ENCODE results near the gene ARGFX. TPM values are rescaled to one million over a fixed set of nuclear protein-coding genes. Genes with fewer than 3 reads are reported as not detected.
A peak's percentile ranks its signal among the peaks of the same experiment; 100 is the strongest.

Gene ARGFX
- total RNA-seq = not detected

- ATAC-seq = no peak
- Mint-ChIP-seq H3K27me3 (ENCODE audit: low read depth) (no peaks in the 10 kb centered on the region), H3K9me3 (ENCODE audit: insufficient read depth) (no peaks in the 10 kb centered on the region), H3K4me3 (no peak within 1 kb of the TSS), H3K27ac (no peak within 1 kb of the TSS), H3K36me3 (ENCODE audit: low read depth) (no peaks in the 10 kb centered on the region), H3K4me1 (ENCODE audit: low read depth) (no peaks in the 10 kb centered on the region)
- ChIA-PET CTCF (no interaction called here), POLR2A (no interaction called here)
- DNase-seq = no peak
Observed at GRCh38 chr3:121567649-121568048, at the start of gene ARGFX. TSS of gene ARGFX (plus strand) at chr3:121567949. CDS start at chr3:121570714, 2,765 bp downstream.

DNA sequence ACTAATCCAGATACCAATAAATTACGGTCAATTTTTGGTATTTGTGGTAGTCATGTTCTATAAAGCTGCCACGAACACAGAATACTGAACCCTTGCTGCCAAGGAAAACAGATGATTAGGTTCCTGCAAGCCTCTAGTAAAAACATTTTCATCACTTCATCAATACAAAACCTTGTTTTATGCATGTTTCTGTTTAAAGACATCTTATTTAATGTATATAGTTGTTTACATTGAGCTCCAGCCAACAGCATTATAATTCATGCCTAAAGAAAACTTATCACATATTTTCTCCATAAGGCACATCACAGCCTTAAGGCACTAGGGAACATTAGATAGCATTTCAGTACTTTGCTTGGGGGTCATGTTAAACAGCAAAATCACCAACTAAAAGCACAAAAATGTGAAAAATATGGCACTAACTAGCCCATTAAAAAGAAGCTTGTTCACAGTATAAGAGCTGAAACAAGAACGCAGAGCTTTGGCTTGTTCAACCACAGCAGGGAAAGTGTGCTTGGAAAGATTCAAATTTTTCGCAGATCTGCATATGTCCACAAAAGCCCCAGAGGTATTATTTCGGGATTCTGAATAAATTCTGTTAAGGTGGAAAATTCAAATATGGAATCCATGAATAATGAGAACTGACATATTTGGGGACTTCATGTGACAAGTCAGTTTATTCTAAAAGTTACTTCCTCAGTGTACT lies 49.6 kb upstream of the ARGFX start:
- POLR2A ChIA-PET = no interaction called here
- H3K4me3 Mint-ChIP-seq = no peak overlapping the region
- H3K4me1 Mint-ChIP-seq (ENCODE audit: low read depth) = no peaks in the 10 kb centered on the region
- no peak for ATAC-seq
- CTCF ChIA-PET = no interaction called here
- no peak overlapping the region for H3K27ac Mint-ChIP-seq
- no peak for DNase-seq
- peaks cover 75% of the 10 kb centered on the region for H3K36me3 Mint-ChIP-seq (ENCODE audit: low read depth)
- H3K27me3 Mint-ChIP-seq (ENCODE audit: low read depth) = no peaks in the 10 kb centered on the region
- peaks cover 10% of the 10 kb centered on the region for H3K9me3 Mint-ChIP-seq (ENCODE audit: insufficient read depth)

- POLR2A ChIA-PET = no interaction called here
- Mint-ChIP-seq H3K36me3 (ENCODE audit: low read depth) (peaks cover 73% of the 10 kb centered on the region), H3K4me3 (no peak overlapping the region), H3K27me3 (ENCODE audit: low read depth) (no peaks in the 10 kb centered on the region), H3K9me3 (ENCODE audit: insufficient read depth) (peaks cover 10% of the 10 kb centered on the region), H3K4me1 (ENCODE audit: low read depth) (no peaks in the 10 kb centered on the region), H3K27ac (no peak overlapping the region)
- DNase-seq = no peak
- CTCF ChIA-PET = no interaction called here
- ATAC-seq = no peak
Observed at GRCh38 chr3:121520510-121520909, 47.2 kb upstream of the ARGFX start.

GRCh38 chr3:121529308-121529707 lies 38.4 kb upstream of the ARGFX start:
- DNase-seq = no peak
- no peaks in the 10 kb centered on the region for H3K27me3 Mint-ChIP-seq (ENCODE audit: low read depth)
- no peaks in the 10 kb centered on the region for H3K9me3 Mint-ChIP-seq (ENCODE audit: insufficient read depth)
- peaks cover 66% of the 10 kb centered on the region for H3K36me3 Mint-ChIP-seq (ENCODE audit: low read depth)
- no peaks in the 10 kb centered on the region for H3K4me1 Mint-ChIP-seq (ENCODE audit: low read depth)
- H3K4me3 Mint-ChIP-seq = no peak overlapping the region
- ChIA-PET CTCF (interaction anchor here (0.7 to 2.0 kb wide), 2 partner anchors 13 to 180 kb away, joined by 3 to 6 read pairs; no protein-coding TSS in a partner anchor), POLR2A (no interaction called here)
- no peak for ATAC-seq
- H3K27ac Mint-ChIP-seq = no peak overlapping the region

DNA sequence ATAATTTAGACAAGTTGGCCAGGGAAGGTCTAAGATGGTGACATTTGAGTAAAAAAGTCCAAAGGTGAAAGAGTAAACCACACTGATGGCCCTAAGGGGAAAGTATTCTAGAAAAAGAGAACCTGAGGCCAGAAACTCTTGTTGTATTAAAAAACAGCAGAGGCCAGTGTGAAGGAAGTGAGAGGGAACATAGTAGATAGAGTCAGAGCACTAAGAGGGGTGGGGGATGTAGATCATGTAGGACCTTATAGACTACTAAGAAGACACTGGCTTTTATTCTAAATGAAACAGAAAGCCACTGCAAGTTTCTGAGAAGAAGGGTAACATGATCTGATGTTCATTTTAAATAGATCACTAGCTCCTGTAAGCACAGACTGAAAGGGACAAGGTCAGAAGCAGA lies 36.5 kb upstream of the ARGFX start:
- Mint-ChIP-seq H3K4me3 (no peak overlapping the region), H3K4me1 (ENCODE audit: low read depth) (no peaks in the 10 kb centered on the region), H3K36me3 (ENCODE audit: low read depth) (peaks cover 64% of the 10 kb centered on the region), H3K9me3 (ENCODE audit: insufficient read depth) (no peaks in the 10 kb centered on the region), H3K27me3 (ENCODE audit: low read depth) (no peaks in the 10 kb centered on the region), H3K27ac (no peak overlapping the region)
- ATAC-seq = no peak
- CTCF ChIA-PET = no interaction called here
- POLR2A ChIA-PET = no interaction called here
- no peak for DNase-seq

- H3K27ac Mint-ChIP-seq = no peak overlapping the region
- H3K4me1 Mint-ChIP-seq (ENCODE audit: low read depth) = peaks cover 29% of the 10 kb centered on the region
Observed at GRCh38 chr3:121542924-121543323, 24.8 kb upstream of the ARGFX start.

DNA sequence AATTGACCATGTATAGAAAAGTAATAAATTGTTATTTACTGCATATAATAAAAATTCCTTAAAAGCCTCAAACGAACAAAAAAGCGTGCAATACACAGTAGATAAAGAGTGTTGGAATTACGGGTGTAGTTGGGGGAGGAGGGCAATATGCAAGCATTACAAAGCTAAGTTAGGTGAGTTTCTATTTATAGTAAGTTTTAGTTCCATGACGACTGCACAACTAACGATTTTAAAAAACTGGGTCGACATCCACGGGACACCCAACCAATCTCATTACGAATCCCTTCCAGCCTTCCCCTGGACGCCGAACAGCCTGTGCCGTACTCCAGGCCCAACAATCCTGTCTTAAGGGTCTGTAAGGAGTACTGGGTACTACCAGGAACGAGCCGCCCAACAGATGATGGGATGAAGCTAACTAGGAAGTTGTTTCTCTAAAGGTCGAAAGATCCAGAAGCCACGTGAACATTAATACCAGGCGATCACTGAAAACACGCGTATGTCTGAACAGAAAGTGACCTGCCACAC lies 22.6 kb upstream of the ARGFX start:
- ChIA-PET POLR2A (interaction anchor here (0.9 to 2.6 kb wide), 7 partner anchors 116 to 871 kb away, joined by 3 to 10 read pairs (median 5); partner anchors contain the start of genes FAM162A, GOLGB1, HCLS1 and MIX23), CTCF (interaction anchor here (0.9 to 3.8 kb wide), 5 partner anchors 715 to 1483 kb away, joined by 3 to 20 read pairs (median 11); partner anchors contain the start of gene FAM162A)
- DNase-seq (no peak), ATAC-seq (peak; percentile 40)
- Mint-ChIP-seq H3K4me3 (peak overlapping the region; percentile 85), H3K27me3 (ENCODE audit: low read depth) (no peaks in the 10 kb centered on the region), H3K4me1 (ENCODE audit: low read depth) (peaks cover 29% of the 10 kb centered on the region), H3K36me3 (ENCODE audit: low read depth) (peaks cover 33% of the 10 kb centered on the region), H3K9me3 (ENCODE audit: insufficient read depth) (no peaks in the 10 kb centered on the region), H3K27ac (peak overlapping the region; percentile 90)

More at GRCh38 chr3:121542924-121543323, 24.8 kb upstream of the ARGFX start:
- Mint-ChIP-seq H3K36me3 (ENCODE audit: low read depth) (peaks cover 46% of the 10 kb centered on the region), H3K9me3 (ENCODE audit: insufficient read depth) (no peaks in the 10 kb centered on the region), H3K4me3 (no peak overlapping the region), H3K27me3 (ENCODE audit: low read depth) (no peaks in the 10 kb centered on the region)
- POLR2A ChIA-PET = interaction anchor here (0.6 to 1.0 kb wide), 2 partner anchors 147 to 292 kb away, joined by 3 read pairs; partner anchors contain the start of genes EAF2 and IQCB1
- no peak for DNase-seq
- no peak for ATAC-seq
- CTCF ChIA-PET = interaction anchor here (1.1 kb wide), 1 partner anchor 757 kb away, joined by 3 read pairs; no protein-coding TSS in a partner anchor

DNA sequence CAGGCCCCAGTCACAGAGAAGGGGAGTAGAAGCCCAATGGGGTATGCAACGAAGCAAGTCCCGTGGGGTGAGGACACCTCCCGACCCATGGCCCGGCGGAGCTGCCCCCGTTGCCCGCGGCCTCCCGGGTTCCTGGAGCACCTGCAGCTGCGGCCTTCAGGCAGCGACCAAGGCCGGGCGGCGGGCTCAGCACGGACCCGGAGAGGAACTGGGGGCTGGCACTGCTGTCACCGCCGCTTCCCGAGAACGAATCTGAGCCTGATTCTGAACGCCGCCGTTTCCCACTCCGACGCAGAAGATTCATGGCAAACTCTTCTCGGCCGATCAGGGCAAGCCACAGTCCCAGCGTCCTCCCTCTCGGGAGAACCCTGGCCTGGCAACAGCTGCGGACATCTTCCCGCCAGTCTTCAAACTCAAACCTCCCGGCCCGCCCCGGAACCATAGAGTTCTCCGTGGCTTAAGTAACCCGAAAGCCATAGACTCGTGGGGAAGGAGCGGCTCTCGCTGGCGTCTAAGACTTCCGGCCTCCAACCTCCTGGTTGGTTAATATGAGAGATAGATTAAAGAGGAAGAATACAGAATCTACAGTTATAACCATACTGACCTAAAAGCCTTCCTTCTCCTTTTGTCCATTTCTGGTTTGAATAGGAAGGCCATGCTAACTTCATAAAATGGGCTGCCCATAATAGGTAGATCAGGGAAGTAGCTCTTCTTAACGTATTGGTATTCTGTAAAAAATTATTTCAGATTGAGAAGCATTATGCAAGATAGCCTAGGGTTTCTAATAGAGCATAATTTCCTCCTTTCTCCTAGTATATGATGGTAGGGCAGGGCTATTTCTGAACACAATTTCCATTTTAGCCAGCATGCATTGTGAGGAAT lies 21.9 kb upstream of the ARGFX start, which contains the start of gene POLQ:
TSS of gene POLQ (minus strand) at position 415 of the 882 bp plus-strand sequence. CDS start at position 304, 111 bp downstream.
- H3K27ac Mint-ChIP-seq = peak within 1 kb of the TSS; percentile 90

DNA sequence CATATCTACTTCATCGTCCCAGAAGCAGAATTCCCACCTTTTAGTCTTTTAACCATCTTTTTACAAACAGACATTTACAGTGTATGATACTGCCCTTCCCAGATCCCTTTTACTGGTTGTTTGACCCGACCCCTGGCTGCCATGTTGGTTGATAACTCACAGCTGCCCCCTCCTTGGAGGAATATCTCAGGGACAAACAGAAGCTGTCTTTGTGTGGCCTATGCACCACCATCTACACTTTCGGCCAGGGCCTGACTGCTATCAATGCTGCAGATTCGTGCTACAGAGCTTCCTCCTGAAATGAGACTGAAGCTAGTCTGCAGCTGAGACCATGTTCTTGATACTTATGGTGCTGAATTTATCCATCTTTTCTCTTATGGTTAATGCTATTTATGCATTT lies 15.4 kb upstream of the ARGFX start:
- Mint-ChIP-seq H3K27ac (no peak overlapping the region), H3K27me3 (ENCODE audit: low read depth) (peaks cover 4% of the 10 kb centered on the region), H3K36me3 (ENCODE audit: low read depth) (no peaks in the 10 kb centered on the region), H3K9me3 (ENCODE audit: insufficient read depth) (no peaks in the 10 kb centered on the region), H3K4me1 (ENCODE audit: low read depth) (peaks cover 6% of the 10 kb centered on the region), H3K4me3 (no peak overlapping the region)
- ChIA-PET CTCF (no interaction called here), POLR2A (no interaction called here)
- DNase-seq (no peak), ATAC-seq (no peak)

More for the DNA sequence above, 21.9 kb upstream of the ARGFX start, which contains the start of gene POLQ:
- Mint-ChIP-seq H3K4me1 (ENCODE audit: low read depth) (peaks cover 27% of the 10 kb centered on the region), H3K27me3 (ENCODE audit: low read depth) (no peaks in the 10 kb centered on the region), H3K36me3 (ENCODE audit: low read depth) (peaks cover 30% of the 10 kb centered on the region), H3K4me3 (peak within 1 kb of the TSS; percentile 85), H3K9me3 (ENCODE audit: insufficient read depth) (no peaks in the 10 kb centered on the region)
- CTCF ChIA-PET = interaction anchor here (0.6 to 3.8 kb wide), 21 partner anchors 9 to 1483 kb away, joined by 3 to 32 read pairs (median 4); partner anchors contain the start of genes FAM162A and WDR5B
- DNase-seq = peak; percentile 94
- POLR2A ChIA-PET = interaction anchor here (0.6 to 2.6 kb wide), 15 partner anchors 113 to 870 kb away, joined by 3 to 10 read pairs (median 4); partner anchors contain the start of genes FAM162A, GOLGB1, HCLS1 and MIX23
- peak; percentile 95 for ATAC-seq

DNA sequence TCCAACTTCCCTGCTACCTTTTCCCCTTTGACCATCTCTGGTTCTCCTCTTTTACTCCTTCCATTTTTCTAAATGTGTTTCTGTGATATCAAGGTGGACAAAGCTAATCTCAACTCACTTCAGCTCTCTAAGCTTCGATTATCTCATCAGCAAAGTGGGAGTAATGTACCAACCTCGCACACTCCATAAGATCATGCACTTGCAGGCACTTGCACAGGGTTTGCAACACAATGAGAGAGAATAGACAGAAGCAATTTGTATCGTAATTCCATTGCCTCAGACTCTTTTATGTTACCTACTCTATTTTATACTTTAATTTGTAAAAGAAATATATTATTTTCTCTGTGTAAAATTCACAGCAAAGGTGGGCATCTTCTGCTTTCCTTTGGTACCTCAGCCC lies 15.0 kb upstream of the ARGFX start:
- H3K27me3 Mint-ChIP-seq (ENCODE audit: low read depth) = peaks cover 4% of the 10 kb centered on the region
- no peak for DNase-seq
- no peak overlapping the region for H3K4me3 Mint-ChIP-seq
- no peak for ATAC-seq
- H3K27ac Mint-ChIP-seq = no peak overlapping the region
- no peaks in the 10 kb centered on the region for H3K36me3 Mint-ChIP-seq (ENCODE audit: low read depth)
- CTCF ChIA-PET = no interaction called here
- POLR2A ChIA-PET = no interaction called here
- peaks cover 6% of the 10 kb centered on the region for H3K4me1 Mint-ChIP-seq (ENCODE audit: low read depth)
- H3K9me3 Mint-ChIP-seq (ENCODE audit: insufficient read depth) = no peaks in the 10 kb centered on the region

- H3K9me3 Mint-ChIP-seq (ENCODE audit: insufficient read depth) = no peaks in the 10 kb centered on the region
- no peaks in the 10 kb centered on the region for H3K4me1 Mint-ChIP-seq (ENCODE audit: low read depth)
- ATAC-seq (no peak), DNase-seq (no peak)
- CTCF ChIA-PET = no interaction called here
- POLR2A ChIA-PET = no interaction called here
- H3K27me3 Mint-ChIP-seq (ENCODE audit: low read depth) = peaks cover 13% of the 10 kb centered on the region
- no peaks in the 10 kb centered on the region for H3K36me3 Mint-ChIP-seq (ENCODE audit: low read depth)
- H3K27ac Mint-ChIP-seq = no peak overlapping the region
- no peak overlapping the region for H3K4me3 Mint-ChIP-seq
Observed at GRCh38 chr3:121557426-121557934, 10.3 kb upstream of the ARGFX start.
